GM12865 (cell line): Measurements from ENCODE around the gene RHPN2.

Experiments
- DNase-seq: peaks from one replicate; pipeline ENCODE4 v3.0.0; 2010; ENCODE audit warnings: low read depth
- H3K4me3 ChIP-seq: 2 replicates; pipeline ENCODE4 v1.5.1; 2011; ENCODE audit warnings: mild to moderate bottlenecking, low read depth, low read length, control low read depth
- CTCF ChIP-seq: IDR thresholded peaks from 2 replicates; pipeline ENCODE4 v1.5.1; 2011; ENCODE audit warnings: low read length, control low read depth, low read depth, inconsistent platforms; ENCODE audit not compliant: insufficient read depth; ENCODE audit errors: missing control alignments

The RHPN2 gene

DNA sequence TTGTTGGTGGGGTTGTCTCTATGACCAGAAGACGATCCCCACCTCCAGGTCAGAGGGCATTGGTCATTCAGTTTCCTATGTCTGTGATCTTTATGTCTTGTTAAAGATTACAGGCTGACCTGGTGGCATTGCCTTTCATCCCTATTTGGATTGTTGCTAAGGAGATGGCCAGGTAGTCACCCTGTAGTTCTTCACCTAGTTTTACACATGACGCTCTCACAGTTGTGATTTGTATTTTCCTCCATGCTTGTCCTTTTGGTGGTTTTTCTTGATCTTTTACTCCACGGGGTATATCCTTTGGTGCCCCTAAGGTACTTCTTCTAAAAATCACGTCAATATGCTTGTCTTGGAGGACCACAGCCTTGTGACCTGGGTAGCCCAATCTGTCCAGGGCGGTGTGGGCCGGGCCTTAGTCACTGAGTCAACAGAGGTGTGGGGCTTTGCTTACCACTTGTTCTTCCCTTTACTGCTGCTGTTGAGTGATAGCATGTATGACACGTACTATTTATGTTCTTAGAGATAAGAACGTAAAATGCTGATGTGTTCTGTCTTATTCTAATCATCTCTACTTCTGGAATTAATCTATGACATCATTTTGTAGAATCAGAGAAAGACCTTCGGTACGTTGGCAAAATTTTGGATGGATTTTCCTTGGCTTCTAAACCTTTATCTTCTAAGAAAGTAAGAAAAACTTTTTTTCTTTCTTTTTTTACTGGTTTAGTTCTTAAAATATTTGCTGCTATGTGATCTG, 36.4 kb upstream of the RHPN2 start:
- no peak overlapping the region for H3K4me3 ChIP-seq
- DNase-seq = no peak
- no peak for TF ChIP-seq CTCF

DNA sequence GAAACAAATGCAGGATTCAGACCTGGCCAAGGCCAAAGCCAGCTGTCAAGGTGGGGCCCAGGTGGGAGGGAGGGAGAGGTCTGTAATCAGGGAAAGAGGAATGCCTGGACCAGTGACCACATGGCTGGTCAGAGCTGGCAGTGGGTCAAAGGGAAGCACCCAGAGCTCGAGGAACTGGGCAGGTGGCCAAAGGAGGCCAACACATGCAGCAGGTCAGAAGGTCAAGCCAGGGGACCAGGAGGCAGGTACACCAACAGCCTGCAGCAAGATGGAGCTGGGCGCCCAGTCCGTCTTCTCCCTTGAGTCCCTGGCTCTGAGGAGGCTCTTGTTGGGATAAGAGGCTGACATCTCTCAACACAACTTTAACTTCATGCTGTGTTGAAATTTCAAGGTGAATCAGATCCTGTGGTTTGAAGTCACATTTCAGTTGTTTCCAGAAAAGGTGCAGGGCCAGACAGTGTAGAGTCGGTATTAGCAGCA, 33.4 kb upstream of the RHPN2 start:
- H3K4me3 ChIP-seq = no peak overlapping the region
- no peak for DNase-seq
- no peak for TF ChIP-seq CTCF

- no peak for DNase-seq
- no peak for TF ChIP-seq CTCF
- no peak overlapping the region for H3K4me3 ChIP-seq
Measured at GRCh38 chr19:33096005-33096404, 31.3 kb upstream of the RHPN2 start.

GRCh38 chr19:33094436-33095067, 29.9 kb upstream of the RHPN2 start:
- no peak for DNase-seq
- H3K4me3 ChIP-seq = no peak overlapping the region
- no peak for TF ChIP-seq CTCF

DNA sequence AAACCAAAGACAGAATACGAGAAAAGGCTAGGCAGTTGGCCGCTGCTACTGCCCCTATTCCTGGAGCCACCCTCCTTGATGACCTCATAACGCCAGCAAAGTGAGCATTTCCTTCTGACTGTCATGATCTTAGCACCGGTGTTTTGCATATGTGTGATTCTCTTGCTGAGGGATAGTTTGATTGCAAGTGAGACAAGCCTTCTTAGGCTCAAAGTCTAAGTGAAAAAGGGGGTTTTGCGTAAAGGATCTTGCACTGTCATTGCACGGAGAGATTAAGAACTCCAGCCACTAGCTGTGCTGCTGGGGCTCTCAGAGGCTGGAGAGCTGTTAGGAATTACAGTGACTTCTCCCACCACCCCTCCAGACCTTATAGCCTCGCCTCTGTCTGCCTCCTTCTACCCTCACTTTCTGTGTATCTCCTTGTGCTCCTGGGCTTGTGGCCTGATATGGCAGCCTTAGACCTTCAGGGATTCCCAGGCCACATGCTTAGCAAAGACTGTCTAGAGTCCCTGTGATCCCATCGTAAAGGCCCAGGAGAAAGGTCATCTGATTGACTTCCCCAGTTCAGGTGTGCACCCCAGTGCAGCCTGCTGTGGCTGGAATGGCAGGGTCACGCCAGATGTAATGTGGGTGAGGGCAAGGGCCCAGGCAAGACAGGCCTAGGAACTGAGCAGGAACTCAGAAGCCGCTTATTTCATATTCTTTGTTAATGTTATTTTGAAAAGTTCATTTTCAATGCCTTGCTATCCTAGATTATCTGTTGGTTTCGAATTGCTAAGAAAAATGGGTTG, 28.9 kb upstream of the RHPN2 start:
- no peak overlapping the region for H3K4me3 ChIP-seq
- TF ChIP-seq CTCF = no peak

DNA sequence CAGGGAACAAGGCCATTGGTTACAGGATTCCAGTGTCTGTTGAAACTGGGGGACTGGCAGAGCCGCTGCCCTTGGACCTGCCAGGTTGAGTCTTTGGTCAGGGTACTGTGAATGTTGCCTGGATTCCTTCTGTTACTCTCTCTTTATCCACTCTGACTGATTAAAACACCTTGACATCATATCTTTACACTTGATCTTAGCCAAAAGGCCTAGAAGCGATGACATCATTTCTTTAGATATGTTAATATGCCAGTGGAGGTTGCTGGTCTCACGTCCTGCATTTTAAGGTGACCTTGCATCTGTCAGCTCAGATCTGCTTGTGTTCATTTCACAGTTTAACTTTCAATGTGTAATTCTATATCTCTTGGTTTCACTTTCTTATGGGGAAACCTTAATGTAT, 25.5 kb upstream of the RHPN2 start:
- no peak for DNase-seq
- no peak for TF ChIP-seq CTCF
- H3K4me3 ChIP-seq = no peak overlapping the region

More for the DNA sequence above, 28.9 kb upstream of the RHPN2 start:
- no peak for DNase-seq
